Femur (tissue), 1 donor: ENCODE results near the gene FOSL1.
A peak's percentile ranks its signal among the peaks of the same experiment; 100 is the strongest.

Experiments used
- DNase-seq: peaks from one replicate; pipeline ENCODE4 v3.0.0-alpha.2; 2017

The FOSL1 gene

DNA sequence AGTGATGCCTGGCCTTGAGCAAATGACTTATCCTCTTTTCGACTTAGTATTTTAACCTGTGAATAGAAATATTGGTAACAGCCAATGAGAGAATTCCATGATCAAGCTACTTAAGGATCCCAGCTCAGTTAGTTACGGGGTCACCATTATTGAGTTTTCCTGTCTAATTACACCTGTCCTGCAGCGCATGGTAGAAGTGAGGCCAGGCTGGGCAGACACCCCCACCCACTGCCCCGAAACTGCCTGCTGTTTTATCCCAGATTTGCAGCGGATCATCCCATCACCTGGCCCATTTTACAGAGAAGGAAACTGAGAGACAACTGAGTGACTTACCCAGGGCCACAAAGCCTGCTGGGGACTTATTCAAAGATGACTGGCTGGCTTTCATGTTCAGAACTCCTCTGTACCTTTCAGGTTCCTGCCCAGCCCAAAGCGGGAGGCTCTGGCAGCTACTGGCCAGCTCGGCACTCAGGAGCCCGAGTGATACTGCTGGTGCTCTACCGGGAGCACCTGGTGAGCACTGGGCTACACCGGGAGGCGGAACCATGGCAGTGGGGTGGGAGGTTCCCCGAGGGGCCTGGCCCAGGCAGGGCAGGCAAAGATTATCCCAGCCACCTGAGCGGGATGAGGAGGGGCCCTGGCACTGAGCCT lies 38.5 kb downstream of the FOSL1 start:
- DNase-seq: peak; percentile 32

DNA sequence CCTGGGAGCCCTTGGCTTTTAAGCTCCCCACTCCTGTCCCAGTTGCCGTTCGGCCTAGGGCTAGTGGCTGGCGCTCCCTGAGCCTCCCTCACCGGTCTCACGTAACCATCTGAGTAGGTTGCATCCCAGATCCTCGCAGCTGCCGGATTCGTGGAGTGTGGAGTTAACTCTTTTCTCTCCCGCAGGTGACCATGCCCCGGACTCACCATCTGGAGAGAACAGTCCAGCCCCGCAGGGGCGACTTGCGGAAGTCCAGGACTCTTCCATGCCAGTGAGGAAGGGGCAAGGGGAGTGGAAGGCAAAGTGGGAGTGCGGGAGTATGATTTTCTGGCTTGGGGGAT lies 39.1 kb downstream of the FOSL1 start:
- no peak for DNase-seq

DNA sequence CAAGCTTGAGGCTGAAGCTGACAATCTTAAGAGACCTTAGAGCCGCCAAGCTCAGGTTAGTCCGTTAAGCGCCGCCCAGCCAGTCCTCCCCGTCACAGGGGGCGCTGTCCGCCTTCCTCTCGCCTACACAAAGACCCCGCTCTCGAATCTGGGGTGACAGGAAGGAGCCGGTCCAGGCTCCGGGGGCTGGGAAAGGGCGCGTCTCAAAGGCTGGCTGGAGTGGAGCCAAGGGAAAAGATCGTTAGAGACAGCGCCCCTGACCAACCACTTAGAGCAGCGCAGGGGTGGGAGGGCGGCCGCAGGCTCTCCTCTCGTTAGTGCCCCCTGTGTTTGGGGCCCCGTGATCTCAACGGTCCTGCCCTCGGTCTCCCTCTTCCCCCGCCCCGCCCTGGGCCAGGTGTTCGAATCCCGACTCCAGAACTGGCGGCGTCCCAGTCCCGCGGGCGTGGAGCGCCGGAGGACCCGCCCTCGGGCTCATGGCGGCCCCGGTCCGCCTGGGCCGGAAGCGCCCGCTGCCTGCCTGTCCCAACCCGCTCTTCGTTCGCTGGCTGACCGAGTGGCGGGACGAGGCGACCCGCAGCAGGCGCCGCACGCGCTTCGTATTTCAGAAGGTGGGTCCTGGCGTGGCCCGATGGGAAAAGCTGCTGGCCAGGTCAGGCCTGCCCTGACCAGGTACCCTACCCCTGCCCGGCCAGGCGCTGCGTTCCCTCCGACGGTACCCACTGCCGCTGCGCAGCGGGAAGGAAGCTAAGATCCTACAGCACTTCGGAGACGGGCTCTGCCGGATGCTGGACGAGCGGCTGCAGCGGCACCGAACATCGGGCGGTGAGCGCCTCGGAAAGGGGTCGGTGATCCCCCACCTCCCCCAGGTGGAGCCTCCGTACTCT lies 39.7 kb downstream of the FOSL1 start, which contains the start of gene MUS81:
Gene MUS81, plus strand, starts transcription at position 156 of the 887 bp plus-strand sequence. Its CDS starts 321 bp downstream, at position 477.
- DNase-seq: peak; percentile 98

DNA sequence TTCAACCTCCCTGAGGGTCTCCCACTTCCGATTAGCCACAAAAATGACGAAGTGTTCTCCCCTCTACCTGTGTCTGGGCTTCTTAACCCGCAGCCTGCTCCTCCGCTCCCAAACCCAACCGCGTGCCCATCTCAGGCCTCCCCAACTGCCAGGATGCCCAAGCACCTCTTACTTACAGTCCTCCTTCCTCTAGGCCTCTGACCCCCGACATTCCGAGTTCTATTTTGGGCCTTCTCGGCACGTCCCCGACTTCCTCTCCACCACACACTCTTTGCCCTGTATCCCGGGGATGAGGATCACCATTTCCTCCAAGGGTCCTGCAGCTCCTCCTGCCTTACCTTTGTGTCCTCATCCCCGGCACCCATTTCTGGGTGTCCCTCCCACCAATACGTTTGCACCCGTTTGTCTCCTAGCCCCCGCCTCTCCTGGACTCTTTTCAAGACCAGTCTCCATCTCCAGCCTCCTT lies 40.3 kb downstream of the FOSL1 start:
- DNase-seq: no peak

DNA sequence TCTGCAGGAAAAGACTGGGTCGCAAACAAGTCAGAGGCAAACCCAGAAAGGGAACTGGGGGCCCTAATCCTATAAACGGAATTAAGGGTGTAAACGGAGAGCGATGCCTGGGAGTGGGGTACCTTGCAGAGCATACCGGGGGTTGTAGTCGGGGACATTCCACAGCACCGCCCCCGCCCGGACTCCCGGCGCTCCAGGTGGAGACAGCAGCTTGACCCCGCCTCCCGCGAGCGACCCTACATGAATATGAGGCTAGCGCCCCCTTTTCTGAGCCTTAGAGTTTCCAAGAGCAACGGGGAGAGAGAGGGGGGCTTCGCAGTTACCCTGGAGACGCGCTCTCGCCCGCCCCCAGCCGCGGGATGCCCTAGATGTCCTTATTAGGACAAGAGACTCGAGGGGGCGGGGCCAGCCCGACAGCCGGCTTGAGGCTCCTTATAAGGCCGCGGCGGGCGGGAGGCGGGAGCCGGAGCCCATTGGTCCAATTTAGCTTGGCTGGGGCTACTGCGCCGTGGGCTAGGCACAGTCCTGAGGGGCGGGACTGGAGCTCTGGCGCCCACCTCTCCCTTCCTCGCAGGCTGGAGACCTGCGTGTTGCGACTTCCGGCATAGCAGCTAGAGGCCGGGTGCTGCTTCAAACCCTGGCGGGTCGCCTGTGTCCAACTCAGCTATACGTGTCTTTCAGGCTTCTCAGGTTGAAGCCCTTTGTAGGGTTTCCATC lies 40.9 kb downstream of the FOSL1 start:
- DNase-seq: peak; percentile 98

DNA sequence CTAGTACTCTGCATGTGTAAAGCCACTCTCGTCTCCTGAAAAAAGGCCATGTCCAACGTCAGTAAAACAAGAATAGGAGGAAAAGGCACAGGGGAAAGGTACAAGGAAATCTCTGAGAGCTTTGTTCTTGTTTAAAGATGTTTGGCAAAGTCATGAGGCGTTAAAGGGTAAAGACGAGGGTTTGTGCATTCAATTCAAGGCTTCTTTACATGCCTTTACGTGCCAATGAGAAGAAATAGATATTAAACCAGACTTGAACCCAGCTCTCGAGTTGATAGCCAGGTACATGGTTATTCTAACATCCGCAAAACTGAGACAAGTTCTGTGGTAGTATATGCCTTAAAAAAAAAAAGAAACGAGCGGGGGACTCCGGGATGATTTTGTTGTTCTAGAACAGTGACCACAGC lies 41.5 kb downstream of the FOSL1 start:
- DNase-seq: no peak

DNA sequence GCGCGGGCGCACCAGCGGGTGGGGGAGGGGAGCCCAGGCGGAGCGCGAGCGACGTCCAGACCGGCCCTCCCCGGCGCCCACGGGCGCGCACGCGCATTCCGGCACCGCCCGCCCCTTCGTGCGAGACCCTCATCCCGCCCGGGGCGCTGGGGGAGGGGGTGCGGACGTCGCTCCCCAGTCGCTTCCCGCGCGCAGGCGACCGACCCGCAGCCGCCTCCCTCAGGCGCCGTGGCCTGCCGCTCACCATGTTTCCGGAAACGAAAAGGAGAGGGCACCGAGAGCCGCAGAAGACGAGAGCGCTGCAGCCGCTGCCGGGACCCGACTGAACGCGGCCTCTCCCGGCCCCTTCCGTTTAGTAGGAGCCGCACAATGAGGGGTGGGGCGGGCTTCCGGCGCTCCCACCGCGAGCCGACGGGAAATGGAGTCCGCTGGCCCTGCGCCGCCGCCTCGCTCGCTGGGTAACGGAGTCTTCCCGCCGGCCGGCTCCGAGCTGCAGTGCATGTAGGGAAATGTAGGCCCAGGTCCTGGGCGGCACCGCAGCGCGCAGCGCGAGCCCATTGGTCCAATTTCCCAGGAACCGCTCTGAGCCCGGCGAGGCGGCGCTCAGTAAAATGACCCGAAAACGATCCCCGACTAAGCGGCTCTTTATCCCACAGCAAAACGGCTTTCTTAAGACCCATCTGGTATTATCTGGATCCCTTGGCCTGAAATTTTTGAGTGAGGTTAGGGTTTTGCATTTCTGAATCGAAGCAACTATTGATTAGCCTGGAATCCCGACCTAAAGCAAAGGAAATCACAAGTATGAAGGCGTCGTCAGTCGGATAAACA lies 42.1 kb downstream of the FOSL1 start, which contains the start of gene CFL1:
Gene CFL1, minus strand, starts transcription at position 328 of the 828 bp plus-strand sequence. Its CDS starts 81 bp downstream, at position 247.
- DNase-seq: peak; percentile 99

DNA sequence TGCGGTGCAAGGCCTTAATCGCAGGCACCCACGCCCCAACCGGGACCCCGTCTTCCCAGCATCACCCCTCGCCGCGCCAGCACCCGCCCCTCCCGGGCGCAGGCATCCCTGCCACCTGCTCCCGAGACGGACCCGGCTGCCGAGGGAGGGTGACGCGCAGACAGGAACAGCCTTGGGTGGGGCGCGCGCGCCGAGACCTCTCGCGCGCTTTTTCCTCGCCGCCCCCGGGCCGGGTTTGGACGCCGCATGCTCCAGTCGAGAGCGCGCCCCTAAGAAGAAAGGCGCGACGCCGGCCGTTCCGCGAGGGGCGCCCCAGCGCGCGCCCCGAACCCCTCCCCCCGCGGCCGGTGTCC lies 42.7 kb downstream of the FOSL1 start:
- peak; percentile 74 for DNase-seq

DNA sequence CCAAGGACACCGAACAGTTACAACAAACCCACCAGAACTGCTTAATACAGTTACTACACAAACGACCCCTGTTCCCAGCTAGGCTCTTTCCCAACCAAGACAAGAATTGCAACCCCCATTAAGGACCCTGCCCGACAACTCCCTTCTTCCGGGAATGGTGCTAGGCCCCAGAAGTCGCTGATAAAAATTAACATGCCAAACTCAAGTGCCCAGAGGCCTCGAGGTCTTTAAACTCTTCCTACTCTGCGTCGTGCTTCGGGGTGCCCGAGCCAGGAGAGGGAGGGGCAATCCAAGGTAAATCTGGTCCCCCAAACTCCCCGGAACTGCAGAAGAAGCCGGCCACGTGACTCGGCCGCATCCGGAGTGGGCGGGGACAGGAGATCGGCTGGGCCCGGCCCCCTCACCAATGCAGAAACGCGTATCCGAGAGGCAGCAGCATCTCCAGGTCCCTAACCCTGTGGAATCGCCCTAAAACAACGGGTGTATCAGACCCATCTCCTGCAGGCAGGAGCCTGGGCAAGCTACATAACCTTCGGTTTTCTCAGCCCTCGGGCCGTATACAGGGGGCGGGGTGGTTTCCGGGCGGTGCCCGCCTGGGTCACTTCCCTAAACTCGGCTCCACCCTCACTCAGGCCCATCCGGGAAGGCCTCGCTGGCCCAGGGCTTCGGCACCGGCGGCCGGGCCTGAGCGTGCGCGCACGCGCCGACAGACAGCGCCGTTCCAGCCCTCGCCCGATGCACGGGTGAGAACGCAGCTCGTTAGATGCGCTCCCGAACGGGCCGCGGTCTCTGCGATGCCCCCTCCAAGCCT lies 43.3 kb downstream of the FOSL1 start:
- peak; percentile 87 for DNase-seq

DNA sequence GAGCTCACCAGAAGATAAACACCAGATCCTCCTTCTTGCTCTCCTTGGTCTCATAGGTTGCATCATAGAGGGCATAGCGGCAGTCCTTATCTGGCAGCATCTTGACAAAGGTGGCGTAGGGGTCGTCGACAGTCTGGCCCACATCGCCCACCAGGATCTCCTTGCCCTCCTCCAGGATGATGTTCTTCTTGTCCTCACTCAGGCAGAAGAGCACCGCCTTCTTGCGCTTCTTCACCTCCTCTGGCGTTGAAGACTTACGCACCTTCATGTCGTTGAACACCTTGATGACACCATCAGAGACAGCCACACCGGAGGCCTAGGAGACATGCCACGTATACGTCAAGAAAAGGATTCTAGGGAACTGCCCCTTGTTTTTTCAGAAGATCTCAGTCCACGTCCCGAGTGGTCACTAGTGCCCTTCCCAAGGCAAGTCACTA lies 44.2 kb downstream of the FOSL1 start:
- no peak for DNase-seq

DNA sequence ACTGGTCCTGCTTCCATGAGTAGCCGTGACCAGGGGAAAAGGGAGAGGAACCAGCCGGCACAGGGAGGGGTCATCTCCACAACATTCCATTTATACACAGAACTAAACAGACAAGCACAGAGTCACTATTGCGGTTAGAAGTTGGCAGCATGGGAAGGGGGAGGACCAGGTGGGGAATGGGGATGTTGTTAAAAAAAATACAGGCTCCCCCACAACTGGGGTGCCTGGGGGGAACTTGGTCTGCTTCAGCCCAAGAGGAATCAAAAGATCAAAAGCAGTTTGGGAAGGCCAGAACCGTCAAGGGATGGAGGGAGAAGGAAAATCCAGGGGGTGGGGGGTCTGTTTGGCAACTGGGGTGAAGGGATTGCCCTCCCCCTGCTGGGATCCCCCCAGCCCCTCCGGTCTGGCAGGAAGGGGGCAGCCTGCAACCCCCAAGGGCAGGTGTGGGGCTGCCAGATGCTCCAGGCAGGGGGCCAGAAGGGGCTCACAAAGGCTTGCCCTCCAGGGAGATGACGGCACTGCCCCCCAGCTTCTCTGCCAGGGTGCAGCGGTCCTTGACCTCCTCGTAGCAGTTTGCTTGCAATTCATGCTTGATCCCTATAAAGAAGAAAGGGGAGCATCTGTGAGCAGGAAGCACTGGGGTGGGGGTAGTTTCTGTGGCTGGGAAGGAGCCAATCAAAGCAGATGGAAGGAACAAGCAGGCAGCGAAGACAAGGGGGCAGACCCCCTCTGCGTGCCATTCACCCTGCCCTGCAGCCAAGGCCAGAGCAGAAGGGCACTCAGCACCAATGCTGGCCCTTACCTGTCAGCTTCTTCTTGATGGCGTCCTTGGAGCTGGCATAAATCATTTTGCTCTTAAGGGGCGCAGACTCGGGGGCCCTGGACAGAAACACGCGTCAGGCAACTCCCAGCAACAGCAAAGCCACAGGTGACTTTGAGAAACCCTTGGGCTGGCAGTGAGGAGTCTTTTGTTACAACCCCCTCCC lies 45.0 kb downstream of the FOSL1 start:
- peak; percentile 33 for DNase-seq

DNA sequence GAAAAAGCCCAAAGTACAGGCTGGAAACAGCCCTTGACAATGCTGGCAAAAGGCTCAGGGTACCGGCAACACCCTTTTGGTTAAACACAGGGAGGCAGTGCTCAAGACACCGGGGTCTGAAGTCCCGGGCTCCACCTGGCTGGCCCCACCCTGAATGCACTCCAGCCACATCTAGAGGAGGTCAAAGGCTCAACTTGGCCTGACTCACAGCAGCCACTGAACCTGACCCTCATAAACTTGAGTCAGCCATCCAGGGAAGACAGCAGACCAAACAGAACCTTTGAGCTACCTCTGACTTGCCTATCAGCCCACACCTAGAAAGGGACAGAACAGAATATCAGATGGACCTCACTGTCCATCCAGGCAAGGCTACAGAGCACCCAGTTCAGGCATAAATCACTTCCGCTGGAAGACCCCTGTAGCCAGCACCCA lies 46.0 kb downstream of the FOSL1 start:
- DNase-seq: no peak

DNA sequence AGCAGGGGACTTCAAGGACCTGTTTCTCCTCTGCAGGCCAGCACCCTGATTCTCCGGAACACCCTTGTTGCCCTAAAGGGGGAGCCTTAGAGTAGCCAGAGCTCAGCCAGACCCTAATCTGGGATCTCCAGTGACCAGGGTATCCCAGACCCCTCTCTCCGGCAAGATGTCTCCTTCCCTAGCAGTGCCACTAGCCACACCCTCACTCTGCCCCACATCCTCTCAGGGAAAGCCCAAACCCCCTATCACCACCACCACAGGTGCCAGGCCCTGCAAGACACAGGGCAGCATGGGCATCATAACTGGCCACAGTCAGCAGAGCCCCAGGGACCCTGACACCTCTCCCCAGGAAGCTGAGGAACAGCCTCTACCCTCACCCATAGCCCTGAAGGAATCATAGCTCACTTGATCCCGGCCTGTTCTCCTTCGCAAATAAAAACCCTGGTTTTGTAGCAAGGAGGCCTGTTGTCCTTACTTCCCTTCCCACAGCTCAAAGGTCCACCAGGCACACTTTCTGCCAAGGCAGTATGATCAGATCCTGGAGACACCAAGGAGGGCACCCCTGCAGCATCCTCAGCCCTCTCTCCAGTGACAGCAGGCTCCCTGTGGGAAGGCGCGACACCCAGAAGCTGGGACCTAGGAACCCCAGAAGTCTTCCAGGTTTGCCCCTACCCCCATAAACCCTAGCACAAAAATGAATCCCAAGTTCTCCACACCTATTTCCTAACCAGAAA lies 46.8 kb downstream of the FOSL1 start:
- DNase-seq: no peak

DNA sequence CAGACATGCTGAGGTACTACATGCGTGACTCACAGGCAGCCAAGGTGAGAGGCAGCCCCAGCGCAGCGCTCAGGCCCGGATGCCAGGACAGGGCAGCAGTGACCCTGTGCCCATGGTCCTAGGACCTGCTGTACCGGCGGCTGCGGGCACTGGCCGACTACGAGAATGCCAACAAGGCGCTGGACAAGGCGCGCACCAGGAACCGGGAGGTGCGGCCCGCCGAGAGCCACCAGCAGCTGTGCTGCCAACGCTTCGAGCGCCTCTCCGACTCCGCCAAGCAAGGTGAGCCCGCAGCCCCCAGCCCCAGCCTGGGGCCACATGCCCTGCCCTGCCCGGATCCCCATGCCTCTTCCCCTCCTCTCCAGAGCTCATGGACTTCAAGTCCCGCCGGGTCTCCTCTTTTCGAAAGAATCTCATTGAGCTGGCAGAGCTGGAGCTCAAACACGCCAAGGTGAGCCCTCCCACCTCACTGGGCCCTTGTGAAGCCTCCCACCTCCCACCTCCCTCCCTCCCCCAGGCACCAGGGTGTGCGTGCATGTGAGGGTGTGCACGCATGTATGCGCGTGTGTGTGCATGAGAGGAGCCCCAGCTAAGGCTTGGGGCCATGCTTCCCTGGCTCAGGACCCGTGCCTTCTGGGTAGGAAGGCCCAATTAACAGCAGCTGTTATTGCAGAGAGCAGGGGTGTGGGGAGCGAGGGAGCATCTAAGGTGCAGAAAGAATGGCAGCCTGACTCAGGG lies 47.5 kb downstream of the FOSL1 start:
- DNase-seq: no peak

DNA sequence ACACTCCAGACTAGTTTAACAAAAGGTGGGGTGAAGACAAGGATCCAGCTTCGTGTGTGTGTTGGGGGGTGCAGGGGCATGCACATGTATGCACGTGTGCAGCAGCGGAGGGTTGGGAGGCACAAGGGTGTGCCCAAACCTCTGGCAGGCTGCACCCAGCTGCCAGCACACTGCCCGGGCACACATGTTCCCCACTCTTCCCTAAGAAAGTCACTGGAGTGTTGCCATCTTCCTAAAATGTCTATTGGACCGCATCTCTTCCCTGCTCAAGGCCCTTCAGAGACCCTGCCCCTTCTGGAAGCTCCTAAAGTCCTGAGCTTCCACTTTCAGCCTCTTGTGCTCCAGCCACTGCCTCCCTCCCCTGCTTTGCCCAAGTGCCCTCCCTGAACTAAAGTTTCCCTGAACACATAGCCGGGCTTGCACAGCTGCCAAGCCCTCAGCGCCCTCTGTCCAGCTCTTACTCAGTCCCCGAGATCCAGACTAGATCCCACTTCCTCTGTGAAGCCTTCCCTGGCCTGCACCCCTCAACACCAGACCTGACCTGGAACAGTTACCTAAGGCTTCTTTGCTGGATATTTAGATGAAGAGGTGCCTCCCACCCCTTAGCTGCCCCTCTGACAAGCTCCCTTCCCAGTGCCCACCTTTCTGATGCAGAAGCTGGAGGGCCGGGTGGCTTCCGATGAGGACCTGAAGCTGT lies 48.2 kb downstream of the FOSL1 start:
- DNase-seq: no peak

DNA sequence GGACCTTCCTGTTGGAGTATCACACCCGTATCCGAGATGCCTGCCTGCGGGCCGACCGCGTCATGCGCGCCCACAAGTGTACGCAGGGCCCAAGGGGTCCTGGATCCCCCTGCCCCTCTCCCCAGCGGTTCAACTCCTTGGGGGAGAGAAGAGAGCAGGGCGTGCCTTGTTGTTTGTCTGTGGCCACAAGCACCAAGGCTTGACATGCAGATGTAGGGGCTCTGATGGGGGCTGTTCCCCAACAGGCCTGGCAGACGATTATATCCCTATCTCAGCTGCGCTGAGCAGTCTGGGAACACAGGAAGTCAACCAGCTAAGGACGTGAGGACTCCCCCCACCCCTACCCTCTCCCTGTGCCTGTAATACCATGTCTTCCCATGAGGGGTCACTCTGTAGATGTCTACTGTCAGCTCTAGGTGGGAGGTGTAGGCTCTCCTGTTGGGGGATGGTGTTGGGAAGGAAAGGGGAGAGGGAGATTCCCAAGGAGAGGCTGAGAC lies 49.1 kb downstream of the FOSL1 start:
- DNase-seq: no peak

DNA sequence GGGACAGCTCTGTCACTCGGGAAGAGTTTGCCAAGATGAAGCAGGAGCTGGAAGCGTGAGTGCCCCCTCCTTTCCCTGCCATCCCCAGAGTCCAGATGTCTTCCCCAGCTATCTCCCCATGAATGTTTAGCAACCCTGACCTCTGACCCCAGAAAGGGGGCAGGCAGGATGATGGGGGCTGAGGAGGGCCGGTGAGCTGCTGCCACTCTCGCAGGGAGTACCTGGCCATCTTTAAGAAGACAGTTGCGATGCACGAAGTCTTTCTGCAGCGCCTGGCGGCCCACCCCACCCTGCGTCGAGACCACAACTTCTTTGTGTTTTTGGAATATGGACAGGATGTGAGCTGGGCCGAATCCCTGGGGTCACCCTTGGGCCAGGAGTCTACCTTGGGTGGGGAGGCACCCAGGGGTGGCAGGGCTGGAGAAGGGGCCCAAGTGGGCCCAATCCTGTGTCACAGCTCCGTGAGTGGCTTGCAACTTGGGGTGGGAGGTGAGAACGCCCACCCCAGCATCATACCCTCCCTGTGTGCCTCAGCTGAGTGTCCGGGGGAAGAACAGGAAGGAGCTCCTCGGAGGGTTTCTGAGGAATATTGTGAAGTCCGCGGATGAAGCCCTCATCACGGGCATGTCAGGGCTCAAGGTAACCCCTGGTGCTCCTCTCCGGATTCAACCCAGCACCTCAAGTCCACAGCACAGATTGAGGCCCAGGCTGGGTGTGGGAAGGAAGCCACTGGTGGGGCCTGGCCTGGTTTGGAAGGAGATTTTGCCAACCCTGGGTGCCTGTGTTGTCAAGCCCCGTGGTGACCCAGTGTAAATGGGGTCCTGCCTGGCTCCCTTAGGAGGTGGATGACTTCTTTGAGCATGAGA lies 49.7 kb downstream of the FOSL1 start:
- no peak for DNase-seq
